GM12874 (cell line): ENCODE measurements around the gene ZNF512B.

Source experiments
- TF ChIP-seq, protein P1 (sequence below): IDR thresholded peaks from 2 replicates; pipeline ENCODE4 v1.5.1; 2011; ENCODE audit warnings: low read depth, mild to moderate bottlenecking, control low read depth, low read length, moderate library complexity; ENCODE audit not compliant: insufficient read depth

Gene ZNF512B

GRCh38 chr20:63940071-63940471 is 29.7 kb downstream of the ZNF512B start:
- TF ChIP-seq, protein P1, sequence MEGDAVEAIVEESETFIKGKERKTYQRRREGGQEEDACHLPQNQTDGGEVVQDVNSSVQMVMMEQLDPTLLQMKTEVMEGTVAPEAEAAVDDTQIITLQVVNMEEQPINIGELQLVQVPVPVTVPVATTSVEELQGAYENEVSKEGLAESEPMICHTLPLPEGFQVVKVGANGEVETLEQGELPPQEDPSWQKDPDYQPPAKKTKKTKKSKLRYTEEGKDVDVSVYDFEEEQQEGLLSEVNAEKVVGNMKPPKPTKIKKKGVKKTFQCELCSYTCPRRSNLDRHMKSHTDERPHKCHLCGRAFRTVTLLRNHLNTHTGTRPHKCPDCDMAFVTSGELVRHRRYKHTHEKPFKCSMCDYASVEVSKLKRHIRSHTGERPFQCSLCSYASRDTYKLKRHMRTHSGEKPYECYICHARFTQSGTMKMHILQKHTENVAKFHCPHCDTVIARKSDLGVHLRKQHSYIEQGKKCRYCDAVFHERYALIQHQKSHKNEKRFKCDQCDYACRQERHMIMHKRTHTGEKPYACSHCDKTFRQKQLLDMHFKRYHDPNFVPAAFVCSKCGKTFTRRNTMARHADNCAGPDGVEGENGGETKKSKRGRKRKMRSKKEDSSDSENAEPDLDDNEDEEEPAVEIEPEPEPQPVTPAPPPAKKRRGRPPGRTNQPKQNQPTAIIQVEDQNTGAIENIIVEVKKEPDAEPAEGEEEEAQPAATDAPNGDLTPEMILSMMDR = no peak

DNA sequence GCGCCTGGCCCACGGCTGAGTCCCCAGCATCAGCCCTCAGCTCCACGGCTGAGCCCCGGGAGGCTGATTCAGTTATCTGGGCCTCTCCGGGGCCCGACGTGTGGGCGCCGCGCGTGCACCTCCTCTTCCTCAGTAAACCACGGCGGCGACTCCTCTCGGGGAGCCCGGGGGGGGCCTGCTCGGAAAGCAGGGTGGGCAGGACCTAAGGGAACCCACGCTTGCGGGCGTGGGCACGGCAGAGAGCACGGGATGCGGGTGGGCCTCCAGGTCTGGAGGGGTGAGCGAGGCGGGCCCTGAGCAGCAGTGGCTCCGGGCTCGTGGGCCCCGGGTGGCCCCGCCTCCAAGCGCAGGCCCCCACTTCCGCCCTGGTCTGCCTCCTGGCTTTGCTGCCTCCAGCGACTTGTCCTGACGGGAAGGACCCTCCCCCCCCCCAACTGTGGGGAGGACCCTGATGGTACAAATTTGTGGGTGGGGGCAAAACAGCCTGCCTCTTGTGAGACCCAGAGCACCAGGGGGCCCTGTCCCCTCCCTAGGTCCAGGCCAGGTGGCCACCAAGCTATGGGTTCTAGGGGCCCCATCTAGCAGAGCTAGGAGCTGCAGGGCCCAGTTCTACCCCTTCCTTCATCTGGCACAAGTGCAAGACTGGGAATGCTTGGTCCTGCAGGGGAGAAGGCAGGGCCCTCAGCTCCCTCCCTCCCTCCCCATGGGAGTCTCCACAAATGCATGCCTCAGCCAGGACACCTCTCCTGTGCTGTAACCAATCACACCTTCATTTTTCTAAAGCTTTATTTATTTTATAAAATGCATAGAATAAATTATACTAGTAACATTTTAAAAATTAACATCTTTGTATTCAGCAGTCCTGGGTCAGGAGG is 30.4 kb downstream of the ZNF512B start:
- TF ChIP-seq, protein P1 = no peak

GRCh38 chr20:63937596-63937995 is 32.1 kb downstream of the ZNF512B start:
- TF ChIP-seq, protein P1 = no peak

DNA sequence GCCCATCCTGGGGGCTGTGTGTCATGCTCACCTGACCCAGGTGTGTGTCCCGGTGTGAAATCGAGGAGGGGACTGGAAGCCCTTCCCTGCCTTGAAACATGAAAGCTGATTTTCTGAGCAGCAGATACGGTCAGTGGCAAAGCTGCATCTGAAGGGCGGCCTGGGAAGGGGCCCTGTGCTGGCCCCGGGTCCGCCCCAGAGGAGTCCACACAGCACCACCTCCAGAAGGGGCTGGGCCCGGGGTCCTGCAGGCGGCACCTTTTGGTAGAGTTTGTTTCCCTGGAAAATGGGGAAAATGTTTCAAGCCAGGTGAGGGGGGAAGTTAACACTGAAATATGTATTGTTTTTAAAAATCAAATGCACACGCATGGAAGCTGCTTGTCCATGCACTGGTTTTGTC is 34.3 kb downstream of the ZNF512B start:
- TF ChIP-seq, protein P1 = no peak

GRCh38 chr20:63934271-63935068 is 35.3 kb downstream of the ZNF512B start:
- TF ChIP-seq, protein P1 = 0 out of 2 replicates have a peak, but pooled peaks have one; percentile 19

- TF ChIP-seq, protein P1 = no peak
Measured at GRCh38 chr20:63933646-63934045, 36.1 kb downstream of the ZNF512B start.

- TF ChIP-seq, protein P1 = no peak
Measured at GRCh38 chr20:63932606-63933160, 37.0 kb downstream of the ZNF512B start.
